ENCODE results near the gene INTS14. TPM values are rescaled to one million over a fixed set of nuclear protein-coding genes. Genes with fewer than 3 reads are reported as not detected.

INTS14 gene
- 10 to 100 TPM; 46.4 to 55.7 (median 48.6) TPM for polyA plus RNA-seq (ENCODE audit: insufficient read length in 3 of 3)
- long read RNA-seq, donor 1, transcript INTS14-201 (12 exons, 2,393 nt) = major isoform, 6 of 10 reads
- long read RNA-seq, donor 1, partial matches to known transcripts = 0 of 10 reads
- long read RNA-seq, donor 1, other reads (novel, unspliced or antisense) = 0 of 10 reads
- long read RNA-seq, donor 2, transcript INTS14-201 (12 exons, 2,393 nt) = major isoform, 5 of 5 reads
- long read RNA-seq, donor 2, partial matches to known transcripts = 0 of 5 reads
- long read RNA-seq, donor 2, other reads (novel, unspliced or antisense) = 0 of 5 reads
- long read RNA-seq, donor 3, transcript INTS14-201 (12 exons, 2,393 nt) = major isoform, 6 of 7 reads
- long read RNA-seq, donor 3, partial matches to known transcripts = 0 of 7 reads
- long read RNA-seq, donor 3, other reads (novel, unspliced or antisense) = 0 of 7 reads
- long read RNA-seq, donor 4, transcript INTS14-201 (12 exons, 2,393 nt) = major isoform, 8 of 10 reads
- long read RNA-seq, donor 4, partial matches to known transcripts = 0 of 10 reads
- long read RNA-seq, donor 4, other reads (novel, unspliced or antisense) = 0 of 10 reads
- long read RNA-seq, donor 5 = 0 reads
- long read RNA-seq, donor 6, partial matches to known transcripts = 0 of 4 reads
- long read RNA-seq, donor 6, other reads (novel, unspliced or antisense) = 0 of 4 reads
- long read RNA-seq, donor 7, partial matches to known transcripts = 0 of 4 reads
- long read RNA-seq, donor 7, other reads (novel, unspliced or antisense) = 0 of 4 reads
- long read RNA-seq, donor 8 = 0 reads
- long read RNA-seq, donor 9, transcript INTS14-201 (12 exons, 2,393 nt) = major isoform, 5 of 8 reads
- long read RNA-seq, donor 9, partial matches to known transcripts = 0 of 8 reads
- long read RNA-seq, donor 9, other reads (novel, unspliced or antisense) = 0 of 8 reads
- long read RNA-seq, donor 10, partial matches to known transcripts = 0 of 7 reads
- long read RNA-seq, donor 10, other reads (novel, unspliced or antisense) = 0 of 7 reads
- long read RNA-seq, donor 11, transcript INTS14-201 (12 exons, 2,393 nt) = major isoform, 6 of 9 reads
- long read RNA-seq, donor 11, partial matches to known transcripts = 0 of 9 reads
- long read RNA-seq, donor 11, other reads (novel, unspliced or antisense) = 0 of 9 reads
- long read RNA-seq, donor 12, partial matches to known transcripts = 0 of 2 reads
- long read RNA-seq, donor 12, other reads (novel, unspliced or antisense) = 0 of 2 reads
- long read RNA-seq, donor 13 = 0 reads
- long read RNA-seq, donor 14, partial matches to known transcripts = 0 of 4 reads
- long read RNA-seq, donor 14, other reads (novel, unspliced or antisense) = 0 of 4 reads
- long read RNA-seq, donor 15 = 0 reads
- long read RNA-seq, donor 16, transcript INTS14-201 (12 exons, 2,393 nt) = major isoform, 13 of 21 reads
- long read RNA-seq, donor 16, partial matches to known transcripts = 0 of 21 reads
- long read RNA-seq, donor 16, other reads (novel, unspliced or antisense) = 0 of 21 reads

- peak; percentile 84 to 97 (median 95) for DNase-seq (ENCODE audit: extremely low read depth in 1 of 11, low read depth in 9 of 11, low spot score in 4 of 11)
Measured at GRCh38 chr15:65610871-65611718, at the start of gene INTS14. TSS of gene INTS14 (minus strand) at chr15:65611131. CDS start at chr15:65607380, 3,751 bp downstream.

GRCh38 chr15:65659502-65660052, 48.6 kb upstream of the INTS14 start:
- DNase-seq (ENCODE audit: extremely low read depth in 1 of 11, low read depth in 9 of 11, low spot score in 4 of 11) = no peak

- no peak for DNase-seq (ENCODE audit: extremely low read depth in 1 of 11, low read depth in 9 of 11, low spot score in 4 of 11)
Measured at GRCh38 chr15:65655457-65655856, 44.5 kb upstream of the INTS14 start.

- no peak for DNase-seq (ENCODE audit: extremely low read depth in 1 of 11, low read depth in 9 of 11, low spot score in 4 of 11)
Measured at GRCh38 chr15:65655026-65655425, 44.1 kb upstream of the INTS14 start.

- DNase-seq (ENCODE audit: extremely low read depth in 1 of 11, low read depth in 9 of 11, low spot score in 4 of 11) = no peak
Measured at GRCh38 chr15:65653801-65654521, 43.0 kb upstream of the INTS14 start.

- no peak for DNase-seq (ENCODE audit: extremely low read depth in 1 of 11, low read depth in 9 of 11, low spot score in 4 of 11)
Measured at GRCh38 chr15:65653341-65653740, 42.4 kb upstream of the INTS14 start.

GRCh38 chr15:65651831-65652749, 41.2 kb upstream of the INTS14 start:
- no peak for DNase-seq (ENCODE audit: extremely low read depth in 1 of 11, low read depth in 9 of 11, low spot score in 4 of 11)

- DNase-seq (ENCODE audit: extremely low read depth in 1 of 11, low read depth in 9 of 11, low spot score in 4 of 11) = no peak
Measured at GRCh38 chr15:65651042-65651322, 40.1 kb upstream of the INTS14 start.

- no peak for DNase-seq (ENCODE audit: extremely low read depth in 1 of 11, low read depth in 9 of 11, low spot score in 4 of 11)
Measured at GRCh38 chr15:65650312-65651041, 39.5 kb upstream of the INTS14 start.

- DNase-seq (ENCODE audit: extremely low read depth in 1 of 11, low read depth in 9 of 11, low spot score in 4 of 11) = no peak
Measured at GRCh38 chr15:65646486-65646885, 35.6 kb upstream of the INTS14 start.

- no peak for DNase-seq (ENCODE audit: extremely low read depth in 1 of 11, low read depth in 9 of 11, low spot score in 4 of 11)
Measured at GRCh38 chr15:65645392-65645791, 34.5 kb upstream of the INTS14 start.

- DNase-seq (ENCODE audit: extremely low read depth in 1 of 11, low read depth in 9 of 11, low spot score in 4 of 11) = no peak
Measured at GRCh38 chr15:65644282-65644681, 33.4 kb upstream of the INTS14 start.

- DNase-seq (ENCODE audit: extremely low read depth in 1 of 11, low read depth in 9 of 11, low spot score in 4 of 11) = no peak
Measured at GRCh38 chr15:65642594-65642993, 31.7 kb upstream of the INTS14 start.

GRCh38 chr15:65641768-65642475, 31.0 kb upstream of the INTS14 start:
- DNase-seq (ENCODE audit: extremely low read depth in 1 of 11, low read depth in 9 of 11, low spot score in 4 of 11) = no peak

GRCh38 chr15:65639509-65639908, 28.6 kb upstream of the INTS14 start:
- no peak for DNase-seq (ENCODE audit: extremely low read depth in 1 of 11, low read depth in 9 of 11, low spot score in 4 of 11)
